Forelimb muscle (tissue), 1 donor: ENCODE measurements around the gene GPC1. TPM values are rescaled to one million over a fixed set of nuclear protein-coding genes. Genes with fewer than 3 reads are reported as not detected.

ENCODE experiments used
- DNase-seq: peaks from one replicate; pipeline ENCODE4 v3.0.0-alpha.2; 2013; ENCODE audit warnings: low read depth
- polyA plus RNA-seq: library from polyadenylated mRNA; unstranded; fragments of 120-200 nt; gene quantifications from one replicate; pipeline ENCODE4 v1.2.1, GENCODE V29; 2013; ENCODE audit not compliant: insufficient read length

Gene GPC1
- polyA plus RNA-seq, 1 donor: 97.8 TPM

DNA sequence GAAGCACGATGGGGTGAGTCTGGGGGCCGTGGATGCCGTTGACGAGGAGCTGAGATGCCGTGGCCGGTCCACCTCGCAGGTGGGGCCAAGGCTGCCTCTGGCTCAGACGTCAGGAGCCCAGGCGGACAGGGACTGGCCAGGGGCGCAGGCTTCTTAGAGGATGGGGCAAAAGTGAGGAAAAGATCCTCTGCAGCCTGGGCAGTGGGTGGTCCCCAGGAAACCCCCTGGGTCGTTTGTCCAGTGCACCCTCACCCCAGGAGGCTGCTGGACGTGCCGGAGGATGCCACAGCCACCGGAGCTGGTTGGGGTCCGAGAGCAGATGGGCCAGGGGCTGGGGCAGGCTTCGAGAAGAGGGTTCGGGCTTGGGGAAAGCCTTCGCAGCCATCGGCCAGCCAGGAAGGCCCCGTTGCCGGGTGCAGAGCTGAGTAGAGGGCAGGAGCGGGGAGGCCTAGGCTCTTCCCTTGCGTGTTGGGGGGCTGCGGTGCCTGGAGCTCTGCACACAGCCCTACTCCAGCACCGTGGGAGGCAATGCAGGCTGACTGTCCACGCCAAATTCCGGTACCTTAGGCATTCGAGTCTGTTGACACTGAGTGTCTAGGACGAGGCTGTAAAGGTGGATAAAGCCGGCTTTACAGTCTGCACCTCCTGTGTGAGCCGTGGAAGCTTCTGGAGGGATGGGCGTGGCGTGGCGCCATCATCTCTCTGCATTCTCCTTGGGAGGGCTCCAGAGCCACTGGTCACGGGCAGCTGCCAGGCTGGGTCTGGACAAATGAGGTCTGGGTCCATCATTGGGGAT lies 18.8 kb downstream of the GPC1 start:
- no peak for DNase-seq

DNA sequence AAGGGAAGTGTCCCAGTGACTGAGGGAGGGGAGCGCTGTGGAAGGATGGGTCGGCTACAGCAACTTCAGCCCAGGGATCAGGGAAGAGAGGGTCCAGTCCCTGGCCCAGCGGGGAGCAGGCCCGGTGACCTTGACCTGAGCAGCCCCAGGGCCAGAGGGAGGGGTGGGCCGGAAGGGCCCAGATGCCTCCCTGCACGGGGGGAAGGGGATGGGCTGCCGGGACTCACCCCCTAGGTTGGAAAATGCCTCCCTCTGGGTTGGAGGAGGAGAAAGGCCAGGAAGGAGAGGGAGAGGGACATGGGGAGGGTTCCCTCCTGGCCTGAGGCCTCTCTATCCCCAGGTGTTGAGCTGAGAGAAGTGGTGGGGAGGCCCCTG lies 19.8 kb downstream of the GPC1 start:
- no peak for DNase-seq

DNA sequence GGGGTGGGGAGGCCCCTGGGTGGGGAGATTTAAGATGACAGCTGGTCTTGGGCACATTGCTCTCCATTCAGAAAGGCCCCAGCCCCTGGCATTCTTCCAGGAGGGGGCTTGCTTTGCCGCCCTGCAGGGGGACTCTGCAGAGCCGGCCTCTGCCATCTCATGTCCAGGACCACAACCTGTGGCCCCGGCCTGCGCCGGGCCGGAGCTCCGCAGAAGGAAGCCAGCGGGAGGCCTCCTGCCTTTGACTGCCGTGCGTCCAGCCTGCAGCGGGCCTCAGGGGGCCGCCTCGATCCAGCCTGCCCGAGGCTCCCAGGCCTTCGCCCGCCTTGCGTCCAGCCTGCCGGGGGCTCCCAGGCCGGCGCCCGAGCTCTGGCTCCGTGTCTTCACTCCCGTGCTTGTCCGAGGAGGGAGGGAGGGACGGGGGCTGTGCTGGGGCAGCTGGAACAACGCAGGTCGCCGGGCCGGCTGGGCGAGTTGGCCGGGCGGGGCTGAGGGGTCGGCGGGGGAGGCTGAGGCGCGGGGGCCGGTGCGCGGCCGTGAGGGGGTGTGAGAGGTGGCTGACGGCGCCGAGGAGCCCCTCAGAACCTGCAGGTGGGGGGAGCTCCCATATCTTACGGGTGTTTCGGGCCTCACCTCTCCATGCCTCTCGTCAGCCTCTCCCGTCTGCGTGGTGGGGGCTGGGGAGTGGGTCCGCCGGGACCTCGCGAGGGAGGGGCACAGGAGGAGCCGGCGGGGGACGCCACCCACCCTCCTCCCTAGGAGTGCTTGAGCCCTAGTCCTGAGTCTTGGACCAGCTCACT lies 20.4 kb downstream of the GPC1 start:
- DNase-seq: no peak

DNA sequence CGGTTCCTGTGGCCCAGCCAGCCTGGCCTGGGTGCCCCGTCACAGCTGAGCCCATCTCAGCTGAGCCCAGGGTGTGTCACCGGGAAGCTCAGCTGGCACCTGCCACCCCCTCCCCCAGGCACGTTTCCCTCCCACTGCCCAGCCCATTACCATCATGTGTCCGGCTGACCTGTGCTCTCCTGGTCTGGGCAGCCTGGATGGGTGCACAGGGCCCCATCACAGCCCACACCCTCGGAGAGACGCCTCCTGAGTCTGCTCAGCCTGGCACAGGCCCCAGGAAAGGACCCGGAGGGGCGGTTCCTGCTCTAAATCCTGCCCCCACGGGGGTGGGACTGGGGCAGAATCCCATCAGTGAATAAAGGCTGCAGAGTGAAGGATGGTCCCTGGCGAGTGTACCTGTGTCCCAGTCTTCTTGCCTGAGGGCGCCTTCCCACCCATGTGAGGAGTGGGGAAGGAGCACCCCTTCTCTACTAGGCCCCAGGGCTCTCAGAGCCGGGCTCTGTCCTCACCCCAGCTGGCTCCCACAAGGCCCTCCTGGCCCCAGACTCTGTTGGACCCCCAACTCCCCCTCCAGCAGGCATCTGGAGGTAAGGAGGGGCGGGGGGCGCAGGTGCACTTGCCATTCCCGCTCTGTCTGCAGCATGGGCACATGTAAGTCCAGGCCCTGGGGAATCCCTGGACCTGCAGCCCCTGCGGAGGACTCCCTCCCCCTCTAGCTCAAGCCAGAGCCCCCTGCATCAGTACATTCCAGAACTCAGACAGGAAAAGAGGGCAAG lies 21.2 kb downstream of the GPC1 start:
- no peak for DNase-seq

DNA sequence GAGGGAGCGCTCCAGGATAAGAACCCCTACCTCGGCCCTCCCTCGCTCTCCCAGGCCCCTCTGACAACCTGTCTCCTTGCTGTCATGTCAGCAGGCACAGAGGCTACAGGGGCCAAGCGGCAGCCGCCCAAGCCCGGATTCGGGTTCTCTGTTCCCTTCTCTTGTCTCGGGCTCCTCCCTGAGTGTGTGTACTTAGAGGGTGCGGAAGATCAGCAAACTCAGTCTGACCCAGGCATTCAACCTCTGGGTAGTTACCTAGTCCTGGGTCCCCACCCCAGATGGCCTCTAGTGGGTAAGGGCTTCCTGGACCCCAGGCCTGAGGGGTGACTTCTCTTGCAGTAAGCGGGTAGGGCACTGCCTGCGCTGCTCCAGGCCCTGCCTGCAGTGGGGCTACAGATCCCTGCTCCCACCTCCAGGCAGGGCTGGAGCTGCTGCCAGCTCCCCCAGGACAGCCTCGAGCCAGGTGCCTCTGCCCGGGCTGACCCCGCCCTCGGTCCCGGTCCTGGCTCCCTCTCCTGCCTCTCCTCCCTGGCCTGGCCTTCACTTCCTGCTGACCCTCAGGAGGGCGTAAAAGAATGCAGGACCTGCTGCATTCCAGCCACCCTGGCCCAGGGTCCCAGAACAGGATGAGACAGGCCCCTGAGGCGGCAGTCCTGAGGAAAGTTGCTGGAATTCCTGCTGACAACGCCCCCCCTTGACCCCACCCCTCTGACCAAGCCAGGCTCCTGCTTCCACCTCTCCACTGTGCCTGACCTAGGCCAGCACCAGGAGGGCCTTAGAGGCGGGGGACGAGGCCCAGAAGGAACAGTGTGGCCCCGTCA lies 22.0 kb downstream of the GPC1 start:
- no peak for DNase-seq

DNA sequence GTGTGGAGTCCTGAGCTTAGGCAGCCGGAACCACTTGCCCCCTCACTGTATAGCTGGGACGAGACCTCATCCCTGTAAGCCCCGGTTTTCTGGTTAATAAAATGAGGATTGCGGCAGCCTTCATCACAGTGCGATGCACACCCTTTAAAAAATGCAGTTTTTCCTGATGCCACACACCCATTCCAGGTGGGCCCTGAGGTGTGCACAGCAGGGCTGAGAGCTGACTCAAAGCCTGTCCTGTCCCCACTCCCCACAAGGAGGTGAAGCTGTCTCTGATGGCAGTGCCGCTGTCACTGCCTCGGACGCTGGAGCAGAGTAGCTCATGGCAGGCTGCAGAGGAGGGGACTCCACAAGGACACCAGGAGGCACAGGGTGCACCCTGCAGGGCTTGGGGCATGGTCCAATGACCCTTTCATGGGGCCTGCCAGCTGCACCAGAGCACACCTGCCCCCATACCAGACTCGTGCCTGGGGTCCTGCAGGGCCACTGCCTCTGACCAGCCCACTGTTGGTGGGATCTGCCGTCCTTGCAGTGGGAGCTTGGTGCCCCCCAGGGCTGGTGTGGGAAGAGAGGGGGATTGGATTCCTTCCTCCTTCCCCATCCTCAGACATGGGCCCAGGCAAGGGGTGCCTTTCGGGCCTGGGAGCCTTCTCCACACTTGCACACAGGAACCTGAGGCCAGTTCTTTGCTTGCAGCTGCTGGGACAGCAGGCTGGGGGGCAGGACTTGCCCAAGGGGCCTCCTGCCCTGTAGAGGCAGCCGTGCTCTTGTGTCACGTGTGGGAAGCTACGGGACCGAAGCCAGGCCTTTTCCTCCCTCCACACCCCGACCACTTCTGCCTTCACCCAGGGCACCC lies 22.8 kb downstream of the GPC1 start:
- no peak for DNase-seq

DNA sequence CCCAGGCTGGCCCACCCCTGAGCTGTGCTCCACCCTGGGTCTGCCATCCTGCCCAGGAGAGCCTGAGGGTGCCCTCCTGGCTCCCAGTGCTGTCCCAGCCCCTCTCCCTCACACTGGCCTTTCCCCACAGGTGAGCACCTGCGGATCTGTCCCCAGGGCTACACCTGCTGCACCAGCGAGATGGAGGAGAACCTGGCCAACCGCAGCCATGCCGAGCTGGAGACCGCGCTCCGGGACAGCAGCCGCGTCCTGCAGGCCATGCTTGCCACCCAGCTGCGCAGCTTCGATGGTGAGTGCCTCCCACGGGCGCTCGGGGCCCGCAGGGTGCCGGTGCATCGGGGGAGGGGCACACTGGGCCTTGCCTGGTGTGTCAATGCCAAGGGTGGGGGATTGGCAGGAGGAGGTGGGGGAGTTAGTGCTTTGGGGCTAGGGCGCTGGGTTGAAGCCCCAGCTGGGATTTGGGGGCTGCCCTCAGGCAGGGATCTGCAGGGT lies 23.5 kb downstream of the GPC1 start:
- DNase-seq: no peak

DNA sequence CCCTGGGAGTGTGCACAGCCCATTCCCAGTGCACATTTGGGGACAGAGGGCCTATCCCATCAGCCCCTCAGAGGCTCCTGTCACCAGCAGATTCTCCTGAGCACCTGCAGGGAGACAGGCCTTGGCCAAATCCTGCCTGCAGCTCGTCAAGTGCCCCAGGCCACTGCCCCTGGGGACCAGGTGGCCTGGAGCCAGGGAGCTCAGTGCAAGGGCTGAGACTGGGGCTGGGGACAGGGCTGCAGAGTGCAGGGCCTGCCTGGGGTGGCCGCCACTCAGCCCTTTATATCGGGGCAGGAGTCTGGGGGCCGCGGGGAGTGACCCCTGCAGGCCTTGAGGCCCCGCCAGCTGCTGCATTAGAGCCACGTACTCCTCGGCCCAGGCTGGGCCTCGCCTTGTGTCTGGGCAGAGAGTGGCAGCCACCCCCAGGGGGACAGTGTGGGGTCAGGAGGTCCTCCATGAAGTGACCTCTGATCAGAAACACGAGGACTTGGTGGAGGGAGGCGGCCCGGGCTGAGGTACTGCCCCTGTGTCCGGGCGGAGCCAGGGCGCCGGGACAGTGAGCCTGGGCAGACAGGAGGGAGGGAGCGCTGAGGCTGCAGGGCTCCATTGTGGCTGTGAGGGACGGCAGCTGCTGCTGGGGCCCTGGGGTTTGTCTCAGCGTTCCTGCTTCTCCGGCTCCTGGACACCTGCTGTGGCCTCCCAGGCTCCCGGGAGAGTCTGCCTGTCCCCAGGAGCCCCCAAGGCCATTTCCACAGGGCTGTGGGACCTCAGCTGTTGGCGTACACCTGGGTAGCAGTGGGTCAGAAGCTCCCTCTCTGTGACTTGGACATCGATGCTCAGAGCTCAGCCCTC lies 24.2 kb downstream of the GPC1 start:
- DNase-seq: no peak

DNA sequence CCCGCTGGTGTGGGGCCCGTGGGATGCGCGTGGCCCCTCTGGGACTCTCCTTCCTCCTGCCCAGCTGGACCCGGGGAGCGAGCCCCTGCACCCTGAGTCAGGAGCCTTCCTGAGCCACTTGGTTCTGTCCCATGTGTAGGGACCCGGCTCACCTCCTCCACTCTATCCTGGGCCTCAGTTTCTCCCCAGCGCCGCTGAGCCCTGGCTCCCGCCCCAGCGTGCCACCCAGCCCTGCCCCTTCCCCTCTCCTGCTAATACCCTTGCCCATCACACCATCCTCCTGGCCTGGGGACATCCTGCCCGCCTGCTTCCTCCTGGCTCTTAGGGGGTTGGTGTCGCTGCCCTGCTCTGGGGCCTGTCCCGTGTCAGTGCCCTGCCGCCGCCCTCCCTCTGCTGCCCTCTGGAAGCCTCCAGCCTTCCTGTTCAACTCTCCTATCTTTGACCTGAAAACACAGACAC lies 24.8 kb downstream of the GPC1 start:
- DNase-seq: no peak

DNA sequence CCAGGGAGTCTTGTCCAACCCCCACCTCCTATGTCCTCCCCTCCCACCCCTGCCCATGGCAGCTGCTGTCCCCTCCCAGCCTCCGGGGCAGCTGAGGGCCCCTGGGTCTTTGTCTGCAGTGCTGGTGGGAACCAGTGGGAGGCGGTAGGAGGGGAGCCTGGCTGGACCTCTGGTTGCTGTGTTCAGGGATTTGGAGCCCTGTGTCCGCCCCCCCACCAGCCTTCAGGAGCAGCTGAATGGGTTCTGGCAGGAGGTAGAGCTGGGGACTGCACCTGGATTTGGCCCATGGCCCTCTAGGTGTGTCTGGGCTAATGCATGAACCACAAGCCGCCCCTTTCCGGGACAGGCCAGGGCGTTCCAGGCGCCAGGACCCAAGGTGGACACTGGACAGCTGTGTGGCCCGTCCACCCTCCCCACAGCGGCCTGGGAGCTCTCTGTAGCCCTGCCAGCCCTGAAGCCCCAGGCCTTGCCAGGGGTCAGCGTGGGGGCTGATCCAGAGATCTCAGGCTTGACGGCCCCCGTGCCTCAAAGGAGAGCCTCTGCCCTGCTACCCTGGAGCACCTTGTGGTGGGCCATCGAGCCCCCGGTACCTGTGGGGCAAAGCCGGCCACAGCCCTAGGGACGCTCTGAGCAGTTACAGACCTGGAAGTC lies 25.4 kb downstream of the GPC1 start:
- no peak for DNase-seq

DNA sequence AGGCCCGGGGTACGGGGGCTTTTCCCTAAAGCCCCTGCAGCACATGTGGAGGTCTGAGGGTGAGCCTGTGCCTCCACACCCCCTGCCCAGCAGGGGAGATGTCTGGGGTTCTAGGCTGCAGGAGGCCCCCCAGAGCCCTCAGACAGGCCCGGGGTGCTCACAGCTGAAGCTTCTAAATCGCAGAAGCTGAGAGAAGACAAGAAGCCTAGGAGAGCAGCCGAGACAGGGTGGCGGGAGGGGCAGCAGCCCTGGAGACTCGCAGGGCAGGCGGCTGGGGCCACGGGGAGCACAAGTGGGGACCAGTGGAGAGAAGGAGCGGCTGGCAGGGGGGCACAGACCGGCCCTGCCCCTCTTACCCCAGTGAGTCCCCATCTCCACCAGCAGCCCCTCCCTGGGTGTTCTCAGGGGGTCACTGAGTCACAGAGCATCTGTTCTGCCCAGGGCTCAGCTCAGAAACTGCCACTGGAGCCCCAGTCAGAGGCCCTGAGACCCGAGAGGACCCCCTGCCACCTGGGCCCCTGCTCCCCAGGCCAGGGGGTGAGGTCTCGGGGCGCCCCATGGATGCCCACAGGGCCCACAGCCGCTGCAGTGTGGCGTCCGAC lies 26.1 kb downstream of the GPC1 start:
- no peak for DNase-seq

DNA sequence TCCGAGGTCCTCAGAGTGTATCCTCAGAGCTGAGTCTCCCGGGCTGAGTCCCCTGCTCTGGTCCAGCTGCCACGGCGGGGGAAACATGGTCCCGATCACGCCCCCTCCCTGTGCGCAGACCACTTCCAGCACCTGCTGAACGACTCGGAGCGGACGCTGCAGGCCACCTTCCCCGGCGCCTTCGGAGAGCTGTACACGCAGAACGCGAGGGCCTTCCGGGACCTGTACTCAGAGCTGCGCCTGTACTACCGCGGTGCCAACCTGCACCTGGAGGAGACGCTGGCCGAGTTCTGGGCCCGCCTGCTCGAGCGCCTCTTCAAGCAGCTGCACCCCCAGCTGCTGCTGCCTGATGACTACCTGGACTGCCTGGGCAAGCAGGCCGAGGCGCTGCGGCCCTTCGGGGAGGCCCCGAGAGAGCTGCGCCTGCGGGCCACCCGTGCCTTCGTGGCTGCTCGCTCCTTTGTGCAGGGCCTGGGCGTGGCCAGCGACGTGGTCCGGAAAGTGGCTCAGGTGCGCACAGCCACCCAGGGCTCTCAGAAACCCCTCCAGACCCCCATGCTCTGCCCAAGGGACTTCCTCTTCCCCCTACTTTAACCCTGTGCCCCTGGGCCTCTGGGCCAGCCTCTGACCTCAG lies 26.7 kb downstream of the GPC1 start:
- DNase-seq: no peak

DNA sequence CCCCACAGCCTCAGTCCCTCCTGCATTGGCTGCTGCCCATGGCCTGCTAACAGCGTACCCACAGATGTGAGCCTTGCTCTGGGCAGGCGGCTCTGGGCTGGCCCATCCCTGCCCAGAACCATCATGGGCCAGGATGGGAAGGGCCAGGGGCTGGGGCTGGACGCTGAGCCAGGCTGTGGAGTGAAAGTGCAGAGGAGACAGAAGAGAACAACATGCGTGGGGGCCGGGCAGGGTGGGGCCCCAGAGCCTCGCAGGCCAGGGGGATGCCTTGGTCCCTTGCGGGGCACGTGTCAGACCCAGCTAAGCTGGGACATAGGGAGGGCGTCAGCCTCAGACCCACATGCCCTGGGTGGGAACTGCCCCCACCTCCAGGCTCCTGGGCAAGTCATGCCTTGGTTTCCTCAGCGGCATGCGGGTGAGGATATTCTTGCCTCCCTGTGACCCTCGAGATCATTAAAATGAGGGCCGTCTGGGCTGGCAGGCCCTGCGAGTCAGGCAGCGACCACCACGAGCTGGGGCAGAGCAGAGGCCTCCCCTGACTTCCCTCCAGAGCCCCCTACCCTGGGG lies 27.3 kb downstream of the GPC1 start:
- no peak for DNase-seq

DNA sequence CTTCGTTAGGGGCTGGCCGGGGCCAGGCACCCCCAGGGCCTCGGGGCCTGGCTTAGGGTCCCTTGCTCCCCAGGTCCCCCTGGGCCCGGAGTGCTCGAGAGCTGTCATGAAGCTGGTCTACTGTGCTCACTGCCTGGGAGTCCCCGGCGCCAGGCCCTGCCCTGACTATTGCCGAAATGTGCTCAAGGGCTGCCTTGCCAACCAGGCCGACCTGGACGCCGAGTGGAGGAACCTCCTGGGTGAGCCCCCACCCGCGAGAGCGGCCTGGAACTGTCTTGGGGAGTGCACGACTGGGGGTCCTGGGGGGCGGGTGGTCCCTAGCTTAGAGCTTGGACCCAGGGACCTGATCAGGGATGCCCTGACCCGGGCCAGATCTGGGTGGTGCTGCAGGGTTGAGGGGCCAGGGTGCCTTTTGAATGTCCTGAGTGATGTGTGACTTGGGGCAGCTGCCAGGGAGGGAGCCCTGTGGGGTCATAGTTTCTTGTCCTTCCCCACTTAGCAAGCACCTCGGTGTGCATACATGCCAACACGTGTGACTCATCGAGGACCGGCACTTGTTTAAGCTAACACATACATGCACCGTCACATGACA lies 27.9 kb downstream of the GPC1 start:
- no peak for DNase-seq

DNA sequence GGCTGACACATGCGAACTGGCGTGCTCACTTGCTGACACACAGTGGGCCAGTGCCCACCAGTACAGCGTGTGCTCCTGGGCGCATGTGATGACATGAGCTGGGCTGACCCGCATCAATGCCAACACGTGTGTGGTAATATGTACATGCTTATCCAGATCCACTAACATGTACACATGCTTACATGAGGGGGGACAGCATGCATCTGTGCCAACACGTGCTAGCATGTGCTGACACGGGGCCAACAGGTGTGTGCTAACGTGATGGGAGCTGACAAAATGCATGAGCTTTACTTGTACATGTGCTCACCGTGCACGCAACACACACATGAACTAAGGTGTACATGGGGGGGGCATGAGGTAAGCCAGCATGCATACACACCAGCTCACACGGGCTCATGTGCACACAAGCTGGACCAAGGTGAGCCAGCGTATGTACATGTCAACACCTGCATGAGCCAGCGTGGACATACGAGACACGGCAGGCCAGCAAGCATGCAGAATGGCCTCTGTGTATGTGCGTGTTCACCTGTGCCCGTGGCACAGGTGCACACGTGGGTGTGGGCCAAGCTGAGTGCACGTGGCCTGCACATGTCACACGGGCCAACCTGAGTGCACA lies 28.5 kb downstream of the GPC1 start:
- no peak for DNase-seq

DNA sequence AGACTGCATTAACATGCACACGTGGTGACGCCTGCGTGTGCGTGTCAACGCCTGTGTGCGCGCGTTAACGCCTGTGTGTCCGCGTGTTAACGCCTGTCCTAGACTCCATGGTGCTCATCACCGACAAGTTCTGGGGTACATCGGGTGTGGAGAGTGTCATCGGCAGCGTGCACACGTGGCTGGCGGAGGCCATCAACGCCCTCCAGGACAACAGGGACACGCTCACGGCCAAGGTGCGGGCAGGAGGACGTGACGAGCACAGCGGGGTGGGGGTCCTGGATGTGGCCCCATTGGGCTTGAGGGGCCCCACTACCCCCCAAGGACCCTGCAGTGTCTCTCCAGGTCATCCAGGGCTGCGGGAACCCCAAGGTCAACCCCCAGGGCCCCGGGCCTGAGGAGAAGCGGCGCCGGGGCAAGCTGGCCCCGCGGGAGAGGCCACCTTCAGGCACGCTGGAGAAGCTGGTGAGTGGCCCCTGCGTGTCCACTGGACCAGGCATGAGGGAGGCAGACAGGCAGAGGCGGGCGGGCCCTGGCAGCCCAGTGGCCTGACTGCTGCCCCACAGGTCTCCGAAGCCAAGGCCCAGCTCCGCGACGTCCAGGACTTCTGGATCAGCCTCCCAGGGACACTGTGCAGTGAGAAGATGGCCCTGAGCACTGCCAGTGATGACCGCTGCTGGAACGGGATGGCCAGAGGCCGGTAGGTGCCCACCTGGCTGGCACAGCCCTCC lies 29.2 kb downstream of the GPC1 start:
- DNase-seq: no peak
